Colon (tissue), 2 donors: ENCODE data around the gene CEMIP2.
"Not testable (repeated sequence)": the region's sequence is repeated elsewhere in the genome, so short reads cannot be mapped to it uniquely, and the experiment has no call there.

Experiments
- FAIRE-seq: peaks from 2 replicates; lab custom pipeline; 2012; peaks lifted over from hg19 to GRCh38; lab: Jason Lieb, UNC
- donor health status: control.
- donor health status: control.

The CEMIP2 gene

GRCh38 chr9:71710201-71710600 lies 58.1 kb downstream of the CEMIP2 start:
- no peak for FAIRE-seq

GRCh38 chr9:71709384-71709783 lies 58.9 kb downstream of the CEMIP2 start:
- no peak for FAIRE-seq

- no peak for FAIRE-seq
Observed at GRCh38 chr9:71706176-71706575, 62.1 kb downstream of the CEMIP2 start.

- FAIRE-seq, result no peak
Observed at GRCh38 chr9:71704796-71705195, 63.5 kb downstream of the CEMIP2 start.

GRCh38 chr9:71703172-71703872 lies 65.0 kb downstream of the CEMIP2 start:
- FAIRE-seq, result no peak

GRCh38 chr9:71697882-71698281 lies 70.4 kb downstream of the CEMIP2 start:
- no peak for FAIRE-seq

- FAIRE-seq, result no peak
Observed at GRCh38 chr9:71694332-71694731, 74.0 kb downstream of the CEMIP2 start.

- FAIRE-seq, result no peak
Observed at GRCh38 chr9:71693607-71694006, 74.7 kb downstream of the CEMIP2 start.

- no peak for FAIRE-seq
Observed at GRCh38 chr9:71692337-71692736, 76.0 kb downstream of the CEMIP2 start.

GRCh38 chr9:71691576-71691975 lies 76.7 kb downstream of the CEMIP2 start:
- FAIRE-seq, result not testable (repeated sequence)

- FAIRE-seq, result no peak
Observed at GRCh38 chr9:71690689-71691435, 77.5 kb downstream of the CEMIP2 start.

GRCh38 chr9:71690063-71690688 lies 78.1 kb downstream of the CEMIP2 start:
- FAIRE-seq, result no peak

GRCh38 chr9:71687676-71688075 lies 80.6 kb downstream of the CEMIP2 start:
- FAIRE-seq, result no peak

GRCh38 chr9:71685988-71686387 lies 82.3 kb downstream of the CEMIP2 start:
- no peak for FAIRE-seq

GRCh38 chr9:71685394-71685793 lies 82.9 kb downstream of the CEMIP2 start:
- FAIRE-seq, result no peak

- no peak for FAIRE-seq
Observed at GRCh38 chr9:71684566-71684965, 83.7 kb downstream of the CEMIP2 start.

GRCh38 chr9:71683598-71684235 lies 84.6 kb downstream of the CEMIP2 start:
- FAIRE-seq, result no peak

- no peak for FAIRE-seq
Observed at GRCh38 chr9:71681708-71682272, 86.5 kb downstream of the CEMIP2 start.

GRCh38 chr9:71681104-71681707 lies 87.1 kb downstream of the CEMIP2 start:
- no peak for FAIRE-seq

- FAIRE-seq, result no peak
Observed at GRCh38 chr9:71680189-71680980, 87.9 kb downstream of the CEMIP2 start.

GRCh38 chr9:71678999-71679398 lies 89.3 kb downstream of the CEMIP2 start:
- no peak for FAIRE-seq
